ENCODE measurements around the gene BCAS4.

GRCh38 chr20:50866036-50866685, 71.3 kb downstream of the BCAS4 start:
- no peak for TF ChIP-seq TAF1 (IDR thresholded peaks at IDR 0.05; ENCODE audit: low read depth)
- TF ChIP-seq REST (IDR thresholded peaks at IDR 0.05; ENCODE audit: low read depth): no peak
- TF ChIP-seq TEAD4 (IDR thresholded peaks at IDR 0.05): no peak

Measured in Ishikawa (cell line).